ENCODE data around the gene PRDX3.

The PRDX3 gene

GRCh38 chr10:119119400-119119799, 59.2 kb downstream of the PRDX3 start:
- peaks cover 8% of the 10 kb centered on the region for H3K36me3 ChIP-seq
- no peak overlapping the region for H3K4me3 ChIP-seq (ENCODE audit: low read depth, low read length)
- H3K27me3 ChIP-seq = no peaks in the 10 kb centered on the region
- H3K4me1 ChIP-seq = no peaks in the 10 kb centered on the region
- H3K9me3 ChIP-seq = no peaks in the 10 kb centered on the region
- no peak for DNase-seq
- no peak for TF ChIP-seq CTCF (IDR thresholded peaks at IDR 0.05; ENCODE audit: low read depth, low read length)

- H3K36me3 ChIP-seq = peaks cover 14% of the 10 kb centered on the region
- no peaks in the 10 kb centered on the region for H3K9me3 ChIP-seq
- TF ChIP-seq CTCF (IDR thresholded peaks at IDR 0.05; ENCODE audit: low read depth, low read length) = no peak
- H3K4me3 ChIP-seq (ENCODE audit: low read depth, low read length) = no peak overlapping the region
- no peaks in the 10 kb centered on the region for H3K27me3 ChIP-seq
- H3K4me1 ChIP-seq = no peaks in the 10 kb centered on the region
- DNase-seq = no peak
These were observed 60.4 kb downstream of the PRDX3 start for GRCh38 chr10:119118231-119118630.
